NCI-H446 (cell line): ENCODE measurements around the gene RPL31.
"Not testable (repeated sequence)": the region's sequence is repeated elsewhere in the genome, so short reads cannot be mapped to it uniquely, and the experiment has no call there.

Experiments used
- DNase-seq, 2 experiments: peaks; one replicate each; lab custom pipeline; 2025; lab: John Stamatoyannopoulos, UW

RPL31 gene

DNA sequence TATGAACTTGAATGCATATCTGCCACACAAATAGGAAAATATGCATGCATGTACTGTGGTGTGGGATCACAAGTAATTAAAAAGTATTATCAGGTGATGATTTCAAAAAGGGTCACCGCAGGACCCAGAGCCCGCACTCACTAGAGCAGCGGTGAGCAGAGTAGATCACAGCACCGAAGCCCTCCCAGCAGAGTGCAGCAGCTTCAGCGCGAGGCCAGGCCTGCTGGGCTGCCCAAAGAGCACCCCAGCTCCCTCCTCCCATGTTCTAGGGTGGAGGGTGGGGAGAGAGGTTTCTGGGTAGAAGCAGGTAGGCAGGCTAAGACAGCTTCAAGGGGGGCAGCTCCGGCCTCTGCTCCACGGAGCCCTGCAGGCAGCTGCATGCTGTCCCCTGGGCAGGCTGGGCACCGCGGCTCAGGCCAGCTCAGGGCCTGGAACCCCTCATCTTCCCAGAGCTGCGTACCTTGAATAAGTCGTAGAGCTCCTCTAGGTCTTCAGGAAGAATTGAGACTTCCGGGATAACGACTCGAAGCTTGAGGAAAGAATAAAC, 24.9 kb downstream of the RPL31 start:
- no peak for DNase-seq

DNA sequence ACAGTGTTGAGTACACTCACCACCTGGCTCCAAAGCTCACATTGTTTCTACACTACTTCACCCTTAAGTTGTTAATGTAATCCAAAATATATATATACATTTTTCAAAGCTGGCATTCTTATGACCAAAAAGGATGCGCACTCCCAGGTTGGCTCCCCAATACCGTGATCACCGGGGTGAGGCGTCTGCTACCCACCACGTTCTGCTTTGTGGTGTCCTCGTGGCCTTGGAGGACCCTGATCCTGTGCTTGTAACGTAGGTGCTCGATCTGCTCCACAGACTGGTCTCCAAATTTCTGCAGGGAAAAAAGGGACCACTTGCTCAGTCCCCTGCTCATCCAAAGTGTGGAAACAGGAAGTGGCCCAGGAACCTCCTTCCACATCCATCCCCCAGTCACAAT, 25.8 kb downstream of the RPL31 start:
- no peak for DNase-seq

DNA sequence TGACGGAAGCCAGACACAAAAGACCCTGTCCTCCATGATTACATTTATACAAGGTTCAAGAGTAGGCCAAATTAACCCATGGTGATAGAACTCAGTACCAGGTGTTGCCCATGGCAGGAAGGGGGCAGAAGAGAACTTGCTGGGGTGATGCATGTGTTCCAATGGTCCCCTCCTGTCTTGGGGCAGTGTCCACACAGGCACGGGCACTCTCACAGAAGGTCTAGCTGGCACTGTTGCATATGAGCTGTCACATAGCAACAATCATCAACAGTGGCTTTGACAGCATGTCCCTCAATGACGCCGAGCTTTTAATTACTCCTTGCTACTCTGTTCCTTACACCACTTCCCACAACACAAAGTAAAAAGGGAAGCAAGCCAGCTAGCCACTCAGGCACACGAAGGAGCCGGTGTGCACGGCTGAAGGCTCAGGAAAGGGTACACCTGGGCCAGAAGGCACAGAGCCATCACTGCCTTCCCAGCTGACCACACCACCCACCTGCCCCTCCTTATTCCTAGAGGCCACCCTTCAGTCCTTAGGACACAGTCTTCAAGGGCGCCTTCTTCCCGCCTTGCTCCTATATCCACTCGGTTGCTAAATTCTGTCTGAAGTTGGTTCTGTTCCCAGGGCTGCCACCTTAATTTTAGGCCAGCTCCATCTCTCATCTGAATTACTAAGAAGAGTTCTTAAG, 28.9 kb downstream of the RPL31 start:
- no peak for DNase-seq

DNA sequence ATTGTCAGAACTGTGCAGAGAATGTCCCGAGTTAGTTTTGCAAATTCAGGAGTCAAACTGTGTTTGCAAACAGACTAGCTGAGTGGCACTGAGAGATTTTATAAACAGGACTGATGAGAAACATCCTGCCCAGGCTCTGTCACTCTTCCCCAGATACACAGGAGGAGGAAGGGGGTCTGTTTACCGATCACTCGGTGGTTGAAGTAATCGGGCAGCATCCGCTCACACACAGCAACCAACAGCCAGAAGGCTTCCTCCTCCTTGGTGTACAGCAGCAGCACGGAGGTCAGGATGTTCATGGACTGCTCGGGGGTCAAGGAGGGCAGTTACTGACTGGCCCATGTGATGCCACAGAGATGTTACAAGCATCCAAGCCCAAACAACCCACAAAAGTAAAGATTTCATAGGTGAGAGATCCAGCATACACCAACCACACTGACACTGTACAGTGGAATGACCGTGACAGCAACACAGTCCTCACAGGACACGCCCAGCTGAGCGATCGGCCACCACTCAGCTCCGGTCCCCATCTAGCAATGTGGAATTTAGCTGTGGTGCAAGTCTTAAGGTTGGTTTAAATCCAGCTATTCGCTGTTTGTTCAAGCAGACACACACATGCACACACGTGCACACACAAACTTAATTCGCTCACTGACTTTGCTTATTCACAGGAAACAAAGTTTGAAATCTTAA, 30.1 kb downstream of the RPL31 start:
- no peak for DNase-seq

DNA sequence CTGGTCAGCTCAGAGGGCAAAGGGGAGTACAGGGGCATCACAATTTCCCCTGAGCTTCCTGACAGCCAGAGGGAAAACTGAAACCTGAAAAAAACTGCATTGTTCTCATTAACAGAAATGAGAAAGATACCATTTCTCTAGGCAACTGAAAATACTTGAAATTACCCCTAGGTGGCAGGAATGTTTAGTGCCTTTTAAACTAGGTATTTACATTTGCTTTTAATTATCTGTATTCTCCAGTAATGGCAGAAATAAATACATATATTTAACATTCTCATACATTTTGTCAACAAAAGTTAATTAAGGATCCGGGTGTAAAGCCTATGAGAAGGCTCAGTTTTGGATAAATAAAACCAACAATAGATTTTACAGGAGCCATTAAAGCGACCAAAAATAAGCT, 34.5 kb downstream of the RPL31 start:
- no peak for DNase-seq

DNA sequence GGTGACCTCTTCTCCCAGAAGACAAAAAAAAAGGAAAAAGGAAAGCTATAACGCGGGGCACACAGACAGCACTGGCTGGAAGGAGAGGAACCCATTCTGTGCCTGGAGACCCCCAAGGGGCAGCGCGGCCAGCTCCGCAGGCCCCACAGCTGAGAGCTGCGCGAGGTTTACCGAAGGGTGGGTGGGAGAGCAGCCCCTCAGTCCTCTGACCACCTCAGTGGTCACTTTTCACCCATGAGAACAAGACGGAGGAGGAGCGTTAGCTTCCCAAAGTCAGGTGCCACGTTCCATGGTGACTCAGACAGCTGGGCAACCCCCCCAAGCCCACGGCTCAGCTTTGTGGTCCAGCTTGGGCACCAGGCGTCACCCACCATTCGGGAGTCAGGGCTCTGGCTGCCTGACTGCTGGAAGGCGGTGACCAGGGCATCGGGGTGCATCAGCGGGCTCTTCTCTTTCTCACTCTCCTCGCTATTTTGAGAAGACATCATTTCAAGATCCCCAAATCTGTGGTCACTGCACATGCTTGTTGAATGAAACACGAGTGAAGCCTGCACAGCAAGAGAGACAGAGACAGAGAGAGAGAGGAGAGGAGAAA, 35.2 kb downstream of the RPL31 start:
- DNase-seq: no peak

DNA sequence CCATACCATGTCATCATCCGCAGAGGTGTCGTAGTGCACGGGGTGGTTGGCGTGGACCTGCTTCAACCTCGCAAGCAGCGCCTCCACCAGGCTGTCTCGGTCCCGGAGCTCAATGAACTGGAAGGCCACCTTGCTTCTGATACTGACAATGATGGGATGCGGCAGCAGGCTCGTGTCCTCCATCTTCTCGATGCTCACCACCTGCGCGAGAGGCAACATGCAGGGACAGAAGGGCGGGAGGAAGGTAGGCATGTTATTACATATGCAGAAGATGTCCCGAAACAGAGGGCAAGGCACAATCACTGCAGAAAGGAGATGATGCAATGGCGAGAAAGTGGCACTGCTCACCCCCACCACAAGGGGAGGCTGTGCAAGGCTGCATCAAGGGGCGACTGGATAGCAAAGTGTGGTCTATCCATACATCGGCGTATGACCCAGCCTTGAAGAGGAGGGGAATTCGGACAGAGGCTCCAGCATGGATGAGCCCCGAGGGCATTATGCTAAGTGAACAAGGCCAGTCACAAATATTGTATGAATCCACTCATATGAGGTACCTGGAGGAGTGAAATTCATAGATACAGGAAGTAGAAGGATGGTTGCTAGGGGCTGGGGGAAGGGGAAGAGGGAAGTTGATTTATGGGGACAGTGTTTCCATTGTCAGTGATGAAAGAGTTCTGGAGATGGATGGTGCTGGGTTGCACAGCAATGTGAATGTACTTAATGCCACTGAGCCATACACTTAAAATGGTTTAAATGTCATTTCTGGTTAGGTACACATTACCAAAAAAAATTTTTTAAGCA, 36.6 kb downstream of the RPL31 start:
- DNase-seq: no peak

DNA sequence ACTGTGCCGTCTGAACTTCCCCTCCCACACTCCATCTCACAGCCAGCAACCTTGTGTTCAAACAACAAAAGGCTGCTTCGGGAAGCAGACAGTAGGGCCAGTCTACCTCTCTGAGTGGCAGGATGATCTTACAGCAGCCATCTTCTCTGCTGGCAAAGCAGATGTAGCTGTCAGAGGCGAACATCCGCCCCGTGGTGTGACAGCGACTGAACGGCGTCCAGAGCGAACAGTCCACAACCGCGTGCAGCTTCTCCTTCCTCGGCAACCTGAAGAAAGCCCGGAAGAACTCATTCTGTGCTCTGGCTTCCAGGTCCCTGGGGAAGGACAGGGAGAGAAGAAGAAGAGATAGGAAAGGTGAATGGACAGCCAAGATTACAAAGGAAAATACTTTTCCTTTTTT, 38.0 kb downstream of the RPL31 start:
- no peak for DNase-seq

DNA sequence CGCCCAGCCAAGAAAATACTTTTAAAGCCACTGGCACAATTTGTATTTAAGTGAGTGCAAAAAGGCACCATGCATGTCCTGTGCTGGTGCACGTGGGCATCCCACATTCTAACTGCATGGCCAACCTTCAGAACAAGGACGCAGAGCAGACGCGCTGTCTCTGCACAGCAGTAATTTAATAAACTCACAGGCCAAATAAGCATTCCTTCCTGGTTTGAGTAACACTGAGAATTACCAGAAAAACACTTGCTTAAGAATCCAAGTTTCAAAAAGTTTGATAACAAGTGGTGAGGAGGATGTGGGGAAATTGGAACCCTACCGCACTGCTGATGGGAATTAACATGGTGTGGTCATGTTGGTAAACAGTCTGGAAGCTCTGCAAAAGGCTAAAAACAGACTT, 38.7 kb downstream of the RPL31 start:
- no peak for DNase-seq

DNA sequence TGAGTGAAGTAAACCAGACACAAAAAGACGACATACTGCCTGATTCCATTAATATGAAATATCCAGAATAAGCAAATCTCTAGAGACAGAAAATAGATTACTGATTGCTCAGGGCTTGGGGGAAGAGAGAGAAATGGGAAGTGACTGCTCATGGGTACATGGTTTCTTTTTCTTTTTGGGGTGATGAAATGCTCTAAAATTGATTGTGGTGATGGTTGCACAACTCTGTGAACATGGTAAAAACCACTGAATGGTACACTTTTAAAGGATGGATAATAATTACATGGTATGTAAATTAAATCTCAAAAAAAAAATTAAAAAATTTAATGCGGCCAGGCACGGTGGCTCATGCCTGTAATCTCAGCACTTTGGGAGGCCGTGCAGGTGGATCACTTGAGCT, 39.3 kb downstream of the RPL31 start:
- DNase-seq: no peak

DNA sequence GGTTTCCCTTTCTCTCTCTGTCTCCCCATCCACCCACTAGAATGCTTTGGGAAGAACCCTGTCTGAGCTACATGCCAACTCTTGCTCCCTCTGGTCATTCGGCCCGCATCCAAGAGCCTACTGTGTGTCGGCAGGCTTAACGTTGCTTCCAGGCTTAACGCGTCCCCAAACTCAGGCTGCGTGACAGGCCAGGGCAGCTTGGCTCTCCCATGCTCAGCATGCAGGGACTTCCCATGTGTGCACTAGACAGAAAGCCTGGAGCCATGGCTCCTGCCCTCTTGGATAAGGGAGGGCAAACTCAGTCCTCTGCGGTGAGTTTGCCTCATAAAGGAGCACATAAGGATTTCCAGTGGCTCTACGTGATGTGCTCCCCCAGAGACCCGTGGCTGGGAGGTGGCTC, 43.2 kb downstream of the RPL31 start:
- no peak for DNase-seq

DNA sequence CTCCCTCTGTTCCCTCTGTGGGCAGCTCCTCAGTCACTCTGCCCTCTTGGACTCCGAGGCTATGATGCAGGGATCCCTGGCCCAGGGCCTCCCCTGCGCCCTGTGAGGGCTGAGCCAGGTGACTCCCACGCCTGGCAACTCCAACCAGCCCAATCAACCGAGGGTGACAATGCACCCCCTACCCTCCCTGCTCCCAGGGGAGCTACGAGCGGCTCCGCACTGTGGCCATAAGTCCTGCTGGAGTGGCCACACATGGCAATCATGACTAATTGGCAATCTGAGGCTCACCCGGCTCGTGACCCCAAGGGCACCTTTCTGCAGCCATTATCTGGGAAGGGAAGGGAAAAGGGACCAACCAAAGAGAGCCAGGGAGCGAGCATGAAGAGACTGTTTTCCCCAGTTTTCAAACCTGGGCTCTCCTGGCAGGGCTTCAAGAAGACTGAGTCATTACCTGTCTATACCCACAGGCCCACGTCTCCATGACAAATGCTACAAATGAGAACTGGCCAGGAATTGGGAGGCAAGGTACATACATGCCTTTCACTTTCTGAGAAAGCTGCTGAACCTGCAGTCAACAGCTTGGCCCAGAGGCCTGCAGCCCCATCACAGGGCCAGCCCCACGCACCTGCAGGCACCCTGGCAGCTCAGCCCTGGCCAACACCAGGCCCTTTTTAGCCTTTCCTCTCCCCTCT, 45.1 kb downstream of the RPL31 start:
- no peak for DNase-seq

DNA sequence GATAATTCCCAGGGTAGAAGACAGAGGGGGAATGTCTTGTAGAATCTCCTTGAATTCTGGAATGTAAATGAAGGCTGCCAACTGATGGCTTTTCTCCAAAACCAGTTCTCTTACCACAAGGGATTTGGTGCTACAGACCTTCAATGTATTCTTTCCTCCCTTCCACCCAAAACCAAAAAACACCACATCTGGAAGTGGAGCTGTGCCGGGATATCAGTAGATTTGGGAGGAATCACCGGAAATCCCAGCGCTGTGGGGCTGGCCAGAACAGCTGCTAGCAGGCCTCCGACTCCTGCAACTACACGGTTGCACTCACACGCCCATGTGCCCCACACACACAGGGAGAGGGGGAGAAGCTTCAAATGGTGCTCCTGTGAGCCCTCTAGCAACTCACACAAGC, 45.7 kb downstream of the RPL31 start:
- no peak for DNase-seq

DNA sequence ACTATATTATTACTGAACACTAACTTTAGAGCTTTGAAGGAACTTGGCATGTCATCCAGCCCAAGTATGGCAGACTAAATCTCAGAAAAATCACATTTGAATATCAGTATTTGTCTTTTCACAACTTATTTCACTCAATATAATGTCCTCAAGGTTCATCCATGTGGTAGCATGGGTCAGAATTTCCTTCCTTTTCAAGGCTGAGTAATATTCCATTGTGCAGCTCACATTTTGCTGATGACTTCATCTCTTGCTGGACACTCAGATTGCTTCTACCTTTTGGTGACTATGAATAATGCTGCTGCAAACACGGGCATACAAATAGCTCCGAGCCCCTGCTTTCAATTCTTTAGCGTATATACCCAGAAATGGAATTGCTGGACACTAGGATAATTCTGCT, 46.7 kb downstream of the RPL31 start:
- no peak for DNase-seq

DNA sequence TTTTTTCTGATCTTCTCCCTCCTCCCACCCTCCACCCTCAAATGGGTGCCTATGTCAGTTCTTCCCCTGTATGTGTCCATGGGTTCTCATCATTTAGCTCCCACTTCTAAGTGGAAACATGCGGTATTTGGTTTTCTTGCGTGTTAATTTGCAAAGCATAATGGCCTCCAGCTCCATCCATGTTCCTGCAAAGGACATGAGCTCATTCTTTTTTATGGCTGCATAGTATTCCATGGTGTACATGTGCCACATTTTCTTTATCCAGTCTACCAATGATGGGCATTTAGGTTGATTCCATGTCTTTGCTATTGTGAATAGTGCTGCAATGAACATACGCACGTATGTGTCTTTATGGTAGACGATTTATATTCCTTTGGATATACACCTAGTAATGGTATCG, 48.8 kb downstream of the RPL31 start:
- not testable (repeated sequence) for DNase-seq

DNA sequence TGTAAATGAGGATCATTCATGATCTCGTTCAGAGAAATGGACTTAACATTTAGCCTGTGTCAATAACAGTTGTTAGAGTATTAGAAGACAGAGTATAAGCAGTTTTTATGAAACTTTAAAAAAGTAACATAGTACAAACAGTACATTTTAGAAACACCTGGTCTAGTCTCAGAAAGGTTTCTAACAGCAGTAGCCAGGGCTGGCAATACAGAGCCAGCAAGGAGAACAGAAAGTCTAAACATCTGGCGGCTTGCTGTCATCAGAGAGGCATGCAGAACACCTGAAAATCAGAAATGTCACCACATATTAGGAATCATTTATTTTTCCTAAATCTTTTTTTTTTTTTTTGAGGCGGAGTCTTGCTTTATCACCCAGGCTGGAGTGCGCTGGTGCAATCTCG, 50.1 kb downstream of the RPL31 start:
- no peak for DNase-seq

DNA sequence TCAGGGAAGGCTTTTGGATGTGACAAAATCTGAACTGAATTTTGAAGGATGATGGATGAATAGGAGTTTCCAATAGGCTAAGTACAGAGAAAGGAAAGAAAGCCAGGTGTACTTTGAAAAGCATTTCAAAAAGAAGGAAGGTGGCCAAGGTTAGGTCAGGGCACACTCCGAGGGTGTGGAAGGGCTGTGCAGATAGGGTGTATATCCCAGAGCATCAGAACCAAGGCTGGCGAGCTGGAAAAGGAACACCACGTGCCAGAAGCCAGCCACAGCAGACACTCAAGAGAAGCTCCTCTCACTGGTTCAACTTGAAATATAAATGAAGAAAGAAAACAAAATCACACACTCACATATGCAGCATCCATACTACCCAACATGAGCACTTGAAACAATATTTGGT, 51.0 kb downstream of the RPL31 start:
- DNase-seq: no peak
